Uterus (tissue), 2 donors: ENCODE data around the gene TARS1.

Source experiments
- POLR2A ChIP-seq, 2 donors: fragments of 450-650 bp; IDR thresholded peaks; one replicate each; pipeline ENCODE4 v1.6.1; 2016; ENCODE audit warnings: antibody characterized with exemption in 2 of 2, mild to moderate bottlenecking in 1 of 2, moderate library complexity in 1 of 2
- TF ChIP-seq, protein P1 (sequence below), 4 experiments: fragments of 200-600 bp in 2 of 4; fragments of 450-650 bp in 2 of 4; sonication (generic) in 2 of 4; IDR thresholded peaks; one replicate each; pipeline ENCODE4 v1.5.1; 2016 to 2019; ENCODE audit warnings: antibody characterized with exemption in 4 of 4, mild to moderate bottlenecking in 2 of 4, moderate library complexity in 1 of 4

DNA sequence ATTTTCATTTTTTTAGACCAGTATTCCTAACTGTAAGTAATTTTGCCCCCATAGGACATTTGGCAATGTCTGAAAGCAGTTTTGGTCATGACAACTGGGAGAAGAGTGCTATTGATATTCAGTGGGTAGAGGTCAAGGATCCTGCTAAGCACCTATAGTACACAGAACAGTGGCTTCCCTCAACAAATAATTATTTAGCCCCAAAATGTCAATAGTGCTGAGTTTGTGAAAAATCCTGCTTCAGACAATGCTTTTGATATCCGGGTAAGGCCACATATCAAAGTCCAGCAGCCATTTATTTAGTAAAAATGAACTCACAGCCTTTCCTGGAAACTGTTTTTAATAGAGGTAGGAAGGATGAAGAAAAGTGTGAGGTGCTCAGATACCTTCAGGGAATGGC lies 8.1 kb upstream of the TARS1 start:
- TF ChIP-seq, protein P1, sequence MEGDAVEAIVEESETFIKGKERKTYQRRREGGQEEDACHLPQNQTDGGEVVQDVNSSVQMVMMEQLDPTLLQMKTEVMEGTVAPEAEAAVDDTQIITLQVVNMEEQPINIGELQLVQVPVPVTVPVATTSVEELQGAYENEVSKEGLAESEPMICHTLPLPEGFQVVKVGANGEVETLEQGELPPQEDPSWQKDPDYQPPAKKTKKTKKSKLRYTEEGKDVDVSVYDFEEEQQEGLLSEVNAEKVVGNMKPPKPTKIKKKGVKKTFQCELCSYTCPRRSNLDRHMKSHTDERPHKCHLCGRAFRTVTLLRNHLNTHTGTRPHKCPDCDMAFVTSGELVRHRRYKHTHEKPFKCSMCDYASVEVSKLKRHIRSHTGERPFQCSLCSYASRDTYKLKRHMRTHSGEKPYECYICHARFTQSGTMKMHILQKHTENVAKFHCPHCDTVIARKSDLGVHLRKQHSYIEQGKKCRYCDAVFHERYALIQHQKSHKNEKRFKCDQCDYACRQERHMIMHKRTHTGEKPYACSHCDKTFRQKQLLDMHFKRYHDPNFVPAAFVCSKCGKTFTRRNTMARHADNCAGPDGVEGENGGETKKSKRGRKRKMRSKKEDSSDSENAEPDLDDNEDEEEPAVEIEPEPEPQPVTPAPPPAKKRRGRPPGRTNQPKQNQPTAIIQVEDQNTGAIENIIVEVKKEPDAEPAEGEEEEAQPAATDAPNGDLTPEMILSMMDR (IDR thresholded peaks at IDR 0.05), result no peak
- TF ChIP-seq POLR2A (IDR thresholded peaks at IDR 0.05), result no peak
